Kidney epithelial cell (primary cell): ENCODE measurements around the gene KIF22. TPM values are rescaled to one million over a fixed set of nuclear protein-coding genes. Genes with fewer than 3 reads are reported as not detected.

Source experiments
- DNase-seq: peaks from one replicate; pipeline ENCODE4 v3.0.0-alpha.2; 2010; ENCODE audit warnings: low read depth
- H3K27me3 ChIP-seq: 2 replicates; pipeline ENCODE4 v1.6.0; 2011; ENCODE audit warnings: low read length; ENCODE audit not compliant: control insufficient read depth, insufficient read depth
- H3K36me3 ChIP-seq: 2 replicates; pipeline ENCODE4 v1.5.1; 2011; ENCODE audit warnings: low read length; ENCODE audit not compliant: control insufficient read depth, insufficient read depth
- H3K4me3 ChIP-seq: 2 replicates; pipeline ENCODE4 v1.5.1; 2011; ENCODE audit warnings: low read depth, mild to moderate bottlenecking, control low read depth, low read length
- total RNA-seq: library from RNA; depleted of rRNA; stranded (reverse); fragments of >200 nt; gene quantifications from 2 replicates; pipeline ENCODE4 v1.2.3, GENCODE V29; 2015
- TF ChIP-seq, protein P1 (sequence below): IDR thresholded peaks from 2 replicates; pipeline ENCODE4 v1.5.1; 2011; ENCODE audit warnings: mild to moderate bottlenecking, moderate library complexity, low read length, control low read depth, inconsistent platforms; ENCODE audit not compliant: insufficient read depth, poor library complexity, severe bottlenecking

KIF22 gene
- total RNA-seq, 1 donor from 2014 or later: 24.2 TPM

DNA sequence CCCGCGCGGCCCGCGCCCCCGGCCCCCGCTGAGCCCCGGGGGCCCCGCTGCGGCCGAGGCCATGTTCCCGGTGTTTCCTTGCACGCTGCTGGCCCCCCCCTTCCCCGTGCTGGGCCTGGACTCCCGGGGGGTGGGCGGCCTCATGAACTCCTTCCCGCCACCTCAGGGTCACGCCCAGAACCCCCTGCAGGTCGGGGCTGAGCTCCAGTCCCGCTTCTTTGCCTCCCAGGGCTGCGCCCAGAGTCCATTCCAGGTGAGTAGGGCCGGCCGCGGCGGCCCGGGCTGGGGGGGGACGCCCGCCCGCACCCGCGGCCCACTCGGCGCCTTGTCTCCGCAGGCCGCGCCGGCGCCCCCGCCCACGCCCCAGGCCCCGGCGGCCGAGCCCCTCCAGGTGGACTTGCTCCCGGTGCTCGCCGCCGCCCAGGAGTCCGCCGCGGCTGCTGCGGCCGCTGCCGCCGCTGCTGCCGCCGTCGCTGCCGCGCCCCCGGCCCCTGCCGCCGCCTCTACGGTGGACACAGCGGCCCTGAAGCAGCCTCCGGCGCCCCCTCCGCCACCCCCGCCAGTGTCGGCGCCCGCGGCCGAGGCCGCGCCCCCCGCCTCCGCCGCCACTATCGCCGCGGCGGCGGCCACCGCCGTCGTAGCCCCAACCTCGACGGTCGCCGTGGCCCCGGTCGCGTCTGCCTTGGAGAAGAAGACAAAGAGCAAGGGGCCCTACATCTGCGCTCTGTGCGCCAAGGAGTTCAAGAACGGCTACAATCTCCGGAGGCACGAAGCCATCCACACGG lies 16.3 kb downstream of the KIF22 start:
- DNase-seq: no peak
- TF ChIP-seq, protein P1, sequence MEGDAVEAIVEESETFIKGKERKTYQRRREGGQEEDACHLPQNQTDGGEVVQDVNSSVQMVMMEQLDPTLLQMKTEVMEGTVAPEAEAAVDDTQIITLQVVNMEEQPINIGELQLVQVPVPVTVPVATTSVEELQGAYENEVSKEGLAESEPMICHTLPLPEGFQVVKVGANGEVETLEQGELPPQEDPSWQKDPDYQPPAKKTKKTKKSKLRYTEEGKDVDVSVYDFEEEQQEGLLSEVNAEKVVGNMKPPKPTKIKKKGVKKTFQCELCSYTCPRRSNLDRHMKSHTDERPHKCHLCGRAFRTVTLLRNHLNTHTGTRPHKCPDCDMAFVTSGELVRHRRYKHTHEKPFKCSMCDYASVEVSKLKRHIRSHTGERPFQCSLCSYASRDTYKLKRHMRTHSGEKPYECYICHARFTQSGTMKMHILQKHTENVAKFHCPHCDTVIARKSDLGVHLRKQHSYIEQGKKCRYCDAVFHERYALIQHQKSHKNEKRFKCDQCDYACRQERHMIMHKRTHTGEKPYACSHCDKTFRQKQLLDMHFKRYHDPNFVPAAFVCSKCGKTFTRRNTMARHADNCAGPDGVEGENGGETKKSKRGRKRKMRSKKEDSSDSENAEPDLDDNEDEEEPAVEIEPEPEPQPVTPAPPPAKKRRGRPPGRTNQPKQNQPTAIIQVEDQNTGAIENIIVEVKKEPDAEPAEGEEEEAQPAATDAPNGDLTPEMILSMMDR: no peak
- Histone ChIP-seq H3K27me3 (no peaks in the 10 kb centered on the region), H3K36me3 (peaks cover 5% of the 10 kb centered on the region), H3K4me3 (peak overlapping the region; percentile 66)

DNA sequence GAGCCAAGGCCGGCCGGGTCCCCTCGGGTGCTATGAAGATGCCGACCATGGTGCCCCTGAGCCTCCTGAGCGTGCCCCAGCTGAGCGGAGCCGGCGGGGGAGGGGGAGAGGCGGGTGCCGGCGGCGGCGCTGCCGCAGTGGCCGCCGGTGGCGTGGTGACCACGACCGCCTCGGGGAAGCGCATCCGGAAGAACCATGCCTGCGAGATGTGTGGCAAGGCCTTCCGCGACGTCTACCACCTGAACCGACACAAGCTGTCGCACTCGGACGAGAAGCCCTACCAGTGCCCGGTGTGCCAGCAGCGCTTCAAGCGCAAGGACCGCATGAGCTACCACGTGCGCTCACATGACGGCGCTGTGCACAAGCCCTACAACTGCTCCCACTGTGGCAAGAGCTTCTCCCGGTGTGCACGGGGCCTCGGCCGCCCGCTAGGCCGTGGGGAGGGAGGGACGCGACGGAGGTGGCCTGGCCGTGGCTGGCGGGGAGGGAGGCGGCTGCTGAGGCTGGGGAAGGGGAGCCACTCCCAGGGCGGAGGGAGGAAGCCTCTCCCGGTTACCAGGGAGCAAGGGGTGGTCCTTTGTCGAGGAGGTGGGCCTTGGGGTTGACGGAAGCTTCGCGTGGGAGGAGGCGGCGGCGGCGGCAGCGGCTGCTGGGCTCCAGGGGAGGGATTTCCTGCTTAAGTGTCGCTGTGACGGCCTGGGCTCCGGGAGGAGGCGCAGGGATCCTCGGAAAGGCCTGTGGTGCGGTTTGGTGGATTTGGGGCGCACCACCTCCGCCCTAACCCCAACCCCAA lies 17.1 kb downstream of the KIF22 start:
- no peak for DNase-seq
- Histone ChIP-seq H3K4me3 (peak overlapping the region; percentile 66), H3K36me3 (peaks cover 5% of the 10 kb centered on the region), H3K27me3 (no peaks in the 10 kb centered on the region)
- TF ChIP-seq, protein P1: peak; percentile 50

DNA sequence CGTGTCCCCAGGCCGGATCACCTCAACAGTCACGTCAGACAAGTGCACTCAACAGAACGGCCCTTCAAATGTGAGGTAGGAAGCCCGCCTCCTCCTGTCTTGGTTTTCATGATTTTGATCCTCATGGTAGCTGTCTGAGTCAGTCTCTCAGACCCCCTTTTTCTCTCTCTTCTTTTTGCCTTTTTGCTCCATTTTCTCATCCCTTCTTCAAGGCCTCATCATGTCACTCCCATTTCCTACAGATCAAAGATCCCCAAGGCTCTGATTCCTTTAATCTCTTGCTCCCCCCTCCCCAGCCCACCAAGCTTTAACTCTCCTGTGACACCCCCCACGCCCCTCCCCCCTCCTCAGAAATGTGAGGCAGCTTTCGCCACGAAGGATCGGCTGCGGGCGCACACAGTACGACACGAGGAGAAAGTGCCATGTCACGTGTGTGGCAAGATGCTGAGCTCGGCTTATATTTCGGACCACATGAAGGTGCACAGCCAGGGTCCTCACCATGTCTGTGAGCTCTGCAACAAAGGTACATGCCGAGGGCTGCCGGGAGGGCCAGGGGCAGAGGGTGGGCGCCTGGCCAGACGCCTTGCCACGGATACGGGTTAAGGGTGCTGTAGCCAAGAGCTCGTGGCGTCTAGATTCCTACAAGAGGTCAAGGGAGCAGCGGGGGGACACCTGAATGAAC lies 17.8 kb downstream of the KIF22 start:
- TF ChIP-seq, protein P1: no peak
- Histone ChIP-seq H3K36me3 (peaks cover 5% of the 10 kb centered on the region), H3K4me3 (peak overlapping the region; percentile 66), H3K27me3 (no peaks in the 10 kb centered on the region)
- DNase-seq: no peak

GRCh38 chr16:29809031-29809747 lies 18.6 kb downstream of the KIF22 start:
- Histone ChIP-seq H3K4me3 (no peak overlapping the region), H3K27me3 (no peaks in the 10 kb centered on the region)
- TF ChIP-seq, protein P1: no peak

GRCh38 chr16:29809850-29810698 lies 19.5 kb downstream of the KIF22 start:
- DNase-seq: no peak
- TF ChIP-seq, protein P1: no peak
- H3K4me3 ChIP-seq: no peak overlapping the region
- H3K36me3 ChIP-seq: peaks cover 5% of the 10 kb centered on the region
- H3K27me3 ChIP-seq: no peaks in the 10 kb centered on the region

More at GRCh38 chr16:29809031-29809747, 18.6 kb downstream of the KIF22 start:
- peaks cover 5% of the 10 kb centered on the region for H3K36me3 ChIP-seq
- DNase-seq: no peak
